Mesendoderm (in vitro differentiated cells): Measurements from ENCODE around the gene SACS. TPM values are rescaled to one million over a fixed set of nuclear protein-coding genes. Genes with fewer than 3 reads are reported as not detected.
A peak's percentile ranks its signal among the peaks of the same experiment; 100 is the strongest.

Experiments
- DNase-seq: peaks from one replicate; pipeline ENCODE4 v3.0.0; 2013
- H2AK5ac ChIP-seq: 2 replicates; pipeline ENCODE4 v1.6.1; 2013; ENCODE audit warnings: low read length, inconsistent platforms
- H2BK120ac ChIP-seq: 2 replicates; pipeline ENCODE4 v1.6.1; 2013; ENCODE audit warnings: low read depth, mild to moderate bottlenecking, low read length, moderate library complexity, mixed read lengths
- H2BK15ac ChIP-seq: replicated peaks from 2 replicates; pipeline ENCODE4 v1.6.1; 2013; ENCODE audit warnings: low read depth, mild to moderate bottlenecking, moderate library complexity
- H2BK5ac ChIP-seq: 2 replicates; pipeline ENCODE4 v1.6.1; 2013; ENCODE audit warnings: low read length, inconsistent platforms
- H3K18ac ChIP-seq: 2 replicates; pipeline ENCODE4 v1.6.1; 2013; ENCODE audit warnings: mild to moderate bottlenecking, low read length, mixed read lengths
- H3K23ac ChIP-seq: one replicate; pipeline ENCODE4 v1.6.1; 2013; ENCODE audit warnings: low read length
- H3K27ac ChIP-seq: 2 replicates; pipeline ENCODE4 v1.5.1; 2013; ENCODE audit warnings: low read depth, mild to moderate bottlenecking, inconsistent platforms, low read length, moderate library complexity
- H3K27me3 ChIP-seq: 2 replicates; pipeline ENCODE4 v1.6.1; 2013; ENCODE audit warnings: low read length, control low read depth, mild to moderate bottlenecking, inconsistent platforms; ENCODE audit not compliant: insufficient read depth, poor library complexity
- H3K36me3 ChIP-seq: 2 replicates; pipeline ENCODE4 v1.6.1; 2013; ENCODE audit warnings: low read length, inconsistent platforms; ENCODE audit not compliant: control insufficient read depth, insufficient read depth
- H3K4ac ChIP-seq: one replicate; pipeline ENCODE4 v1.6.1; 2013; ENCODE audit warnings: low read depth, mild to moderate bottlenecking, low read length, moderate library complexity
- H3K4me1 ChIP-seq: 2 replicates; pipeline ENCODE4 v1.6.1; 2013; ENCODE audit warnings: low read depth, low read length, inconsistent platforms; ENCODE audit not compliant: control insufficient read depth
- H3K4me2 ChIP-seq: 2 replicates; pipeline ENCODE4 v1.6.1; 2013; ENCODE audit warnings: low read length
- H3K4me3 ChIP-seq: 2 replicates; pipeline ENCODE4 v1.5.1; 2013; ENCODE audit warnings: mild to moderate bottlenecking, low read length
- H3K56ac ChIP-seq: one replicate; pipeline ENCODE4 v1.6.1; 2013; ENCODE audit warnings: low read length
- H3K79me1 ChIP-seq: 2 replicates; pipeline ENCODE4 v1.6.1; 2013; ENCODE audit warnings: low read length, inconsistent platforms
- H3K79me2 ChIP-seq: 2 replicates; pipeline ENCODE4 v1.6.1; 2013; ENCODE audit warnings: mild to moderate bottlenecking, low read length; ENCODE audit not compliant: control insufficient read depth, insufficient read depth
- H3K9ac ChIP-seq: 2 replicates; pipeline ENCODE4 v1.6.1; 2013; ENCODE audit warnings: low read length, inconsistent platforms
- H4K5ac ChIP-seq: one replicate; pipeline ENCODE4 v1.6.1; 2013; ENCODE audit warnings: low read length
- H4K8ac ChIP-seq: one replicate; pipeline ENCODE4 v1.6.1; 2013; ENCODE audit warnings: low read depth, mild to moderate bottlenecking, control low read depth, low read length, moderate library complexity
- WGBS: extraction: QIAGEN DNeasy Blood & Tissue Kit; methylation state at CpG from one replicate; pipeline ENCODE4 v1.1.7; 2013; ENCODE audit warnings: low lambda C conversion rate, missing lambda C conversion rate; ENCODE audit not compliant: insufficient coverage; ENCODE audit errors: extremely low coverage; 5-methylcytosine and 5-hydroxymethylcytosine counted together
- polyA plus RNA-seq, 2 experiments: library from polyadenylated mRNA; stranded (reverse); fragments of 200-250 nt; gene quantifications; one replicate each; pipeline ENCODE4 v1.2.3, GENCODE V29; 2013

The SACS gene, protein sequence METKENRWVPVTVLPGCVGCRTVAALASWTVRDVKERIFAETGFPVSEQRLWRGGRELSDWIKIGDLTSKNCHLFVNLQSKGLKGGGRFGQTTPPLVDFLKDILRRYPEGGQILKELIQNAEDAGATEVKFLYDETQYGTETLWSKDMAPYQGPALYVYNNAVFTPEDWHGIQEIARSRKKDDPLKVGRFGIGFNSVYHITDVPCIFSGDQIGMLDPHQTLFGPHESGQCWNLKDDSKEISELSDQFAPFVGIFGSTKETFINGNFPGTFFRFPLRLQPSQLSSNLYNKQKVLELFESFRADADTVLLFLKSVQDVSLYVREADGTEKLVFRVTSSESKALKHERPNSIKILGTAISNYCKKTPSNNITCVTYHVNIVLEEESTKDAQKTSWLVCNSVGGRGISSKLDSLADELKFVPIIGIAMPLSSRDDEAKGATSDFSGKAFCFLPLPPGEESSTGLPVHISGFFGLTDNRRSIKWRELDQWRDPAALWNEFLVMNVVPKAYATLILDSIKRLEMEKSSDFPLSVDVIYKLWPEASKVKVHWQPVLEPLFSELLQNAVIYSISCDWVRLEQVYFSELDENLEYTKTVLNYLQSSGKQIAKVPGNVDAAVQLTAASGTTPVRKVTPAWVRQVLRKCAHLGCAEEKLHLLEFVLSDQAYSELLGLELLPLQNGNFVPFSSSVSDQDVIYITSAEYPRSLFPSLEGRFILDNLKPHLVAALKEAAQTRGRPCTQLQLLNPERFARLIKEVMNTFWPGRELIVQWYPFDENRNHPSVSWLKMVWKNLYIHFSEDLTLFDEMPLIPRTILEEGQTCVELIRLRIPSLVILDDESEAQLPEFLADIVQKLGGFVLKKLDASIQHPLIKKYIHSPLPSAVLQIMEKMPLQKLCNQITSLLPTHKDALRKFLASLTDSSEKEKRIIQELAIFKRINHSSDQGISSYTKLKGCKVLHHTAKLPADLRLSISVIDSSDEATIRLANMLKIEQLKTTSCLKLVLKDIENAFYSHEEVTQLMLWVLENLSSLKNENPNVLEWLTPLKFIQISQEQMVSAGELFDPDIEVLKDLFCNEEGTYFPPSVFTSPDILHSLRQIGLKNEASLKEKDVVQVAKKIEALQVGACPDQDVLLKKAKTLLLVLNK (N-terminal part only)
- polyA plus RNA-seq (2013, experiment 1 of 2), result 19.6 TPM
- polyA plus RNA-seq (2013, experiment 2 of 2), result 18.0 TPM

GRCh38 chr13:23433171-23434153, at the start of gene SACS:
SACS (minus strand) TSS chr13:23433702; CDS start chr13:23411239, 22,463 bp downstream.
- WGBS, result no CpG with 5 or more reads among the region's 26 CpGs
- no peak within 1 kb of the TSS for H2BK5ac ChIP-seq
- no peak within 1 kb of the TSS for H3K4ac ChIP-seq
- H3K27me3 ChIP-seq, result no peaks in the 10 kb centered on the region
- no peak within 1 kb of the TSS for H3K27ac ChIP-seq
- H3K79me1 ChIP-seq, result no peaks in the 10 kb centered on the region
- no peak within 1 kb of the TSS for H2BK15ac ChIP-seq
- peak; percentile 88 for DNase-seq
- peak within 1 kb of the TSS; percentile 21 for H3K18ac ChIP-seq
- H2AK5ac ChIP-seq, result no peak within 1 kb of the TSS
- H2BK120ac ChIP-seq, result no peak within 1 kb of the TSS
- peak within 1 kb of the TSS; percentile 71 for H3K9ac ChIP-seq
- peak within 1 kb of the TSS; percentile 66 for H3K4me2 ChIP-seq
- peaks cover 3% of the 10 kb centered on the region for H3K4me1 ChIP-seq
- H3K4me3 ChIP-seq, result peak within 1 kb of the TSS; percentile 57
- H4K8ac ChIP-seq, result no peak within 1 kb of the TSS
- H4K5ac ChIP-seq, result no peak within 1 kb of the TSS
- H3K56ac ChIP-seq, result peak within 1 kb of the TSS; percentile 95
- H3K79me2 ChIP-seq, result no peaks in the 10 kb centered on the region
- no peak within 1 kb of the TSS for H3K23ac ChIP-seq
- H3K36me3 ChIP-seq, result no peaks in the 10 kb centered on the region

DNA sequence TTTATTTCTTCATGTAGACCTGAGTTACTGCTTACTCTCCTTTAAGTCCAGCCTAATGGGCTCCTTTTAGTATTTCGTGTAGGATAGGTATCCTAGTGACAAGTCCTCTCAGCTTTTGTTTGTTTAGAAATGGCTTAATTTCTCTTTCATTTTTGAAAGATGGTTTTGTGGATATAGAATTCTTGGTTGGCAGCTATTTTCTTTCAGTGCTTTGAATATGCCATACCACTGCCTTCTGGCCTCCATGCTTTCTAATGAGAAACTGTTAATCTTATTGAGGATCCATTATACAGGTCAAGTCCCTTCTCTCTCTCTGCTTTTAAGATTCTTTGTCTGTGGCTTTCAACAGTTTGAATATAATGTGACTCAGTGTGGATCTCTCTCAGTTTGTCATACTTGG, 46.8 kb upstream of the SACS start:
- Histone ChIP-seq H2BK5ac (no peak overlapping the region), H3K36me3 (no peaks in the 10 kb centered on the region), H3K4ac (no peak overlapping the region), H3K4me1 (no peaks in the 10 kb centered on the region), H3K56ac (no peak overlapping the region), H3K79me2 (no peaks in the 10 kb centered on the region), H3K4me3 (no peak overlapping the region), H4K8ac (no peak overlapping the region), H3K23ac (no peak overlapping the region), H2BK120ac (no peak overlapping the region), H2AK5ac (no peak overlapping the region), H3K27me3 (no peaks in the 10 kb centered on the region), H2BK15ac (no peak overlapping the region), H3K18ac (no peak overlapping the region), H3K9ac (no peak overlapping the region), H4K5ac (no peak overlapping the region), H3K4me2 (no peak overlapping the region), H3K79me1 (no peaks in the 10 kb centered on the region), H3K27ac (no peak overlapping the region)
- WGBS, result no CpG with 5 or more reads among the region's 1 CpG
- DNase-seq, result no peak

DNA sequence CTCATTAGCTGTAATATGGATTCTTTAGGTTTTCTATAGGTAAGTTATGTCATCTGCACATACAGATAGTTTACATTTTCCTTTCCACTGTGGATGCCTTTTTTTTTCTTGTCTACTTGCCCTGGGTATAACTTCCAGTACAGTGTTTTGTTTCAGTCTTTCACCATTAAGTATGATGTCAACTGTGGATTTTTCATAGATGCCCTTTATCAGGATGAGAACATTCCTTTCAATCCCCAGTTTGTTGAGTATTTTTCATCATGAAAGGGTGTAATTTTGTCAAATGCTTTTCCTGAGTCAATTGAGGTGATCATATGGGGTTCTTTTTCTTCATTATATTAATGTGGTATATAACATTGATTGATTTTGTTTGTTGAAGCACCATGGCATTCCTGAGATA, 43.6 kb upstream of the SACS start:
- no peak overlapping the region for H4K8ac ChIP-seq
- no peak overlapping the region for H3K4me3 ChIP-seq
- H3K36me3 ChIP-seq, result no peaks in the 10 kb centered on the region
- no peak for DNase-seq
- H3K27ac ChIP-seq, result no peak overlapping the region
- H3K18ac ChIP-seq, result no peak overlapping the region
- no peak overlapping the region for H2AK5ac ChIP-seq
- no peaks in the 10 kb centered on the region for H3K27me3 ChIP-seq
- H3K56ac ChIP-seq, result no peak overlapping the region
- no peak overlapping the region for H4K5ac ChIP-seq
- no peak overlapping the region for H3K9ac ChIP-seq
- H3K23ac ChIP-seq, result no peak overlapping the region
- no peaks in the 10 kb centered on the region for H3K4me1 ChIP-seq
- no peaks in the 10 kb centered on the region for H3K79me1 ChIP-seq
- no peak overlapping the region for H3K4ac ChIP-seq
- H2BK5ac ChIP-seq, result no peak overlapping the region
- no peak overlapping the region for H3K4me2 ChIP-seq
- no peak overlapping the region for H2BK15ac ChIP-seq
- no peak overlapping the region for H2BK120ac ChIP-seq
- no peaks in the 10 kb centered on the region for H3K79me2 ChIP-seq

DNA sequence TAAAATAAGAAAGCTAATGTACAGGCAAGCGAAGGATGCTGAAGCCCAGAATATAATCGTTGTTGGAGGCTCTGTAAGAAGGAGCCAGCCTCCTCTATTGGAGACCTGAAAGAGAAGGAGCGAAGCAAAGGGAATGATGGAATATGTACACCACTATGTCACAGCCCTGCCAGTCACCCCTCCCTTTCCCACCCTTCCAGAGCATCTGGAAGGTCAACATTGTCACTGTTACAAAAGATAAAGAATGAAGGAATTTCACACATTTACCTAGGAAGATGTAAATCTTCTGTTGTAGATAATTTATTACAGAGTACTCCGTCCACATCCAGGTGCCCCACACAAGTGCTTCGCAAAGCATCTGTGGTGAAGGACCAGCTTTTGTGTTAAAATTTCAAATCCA, 39.7 kb upstream of the SACS start:
- Histone ChIP-seq H3K23ac (no peak overlapping the region), H4K8ac (no peak overlapping the region), H2BK120ac (no peak overlapping the region), H2BK5ac (no peak overlapping the region), H3K79me1 (no peaks in the 10 kb centered on the region), H4K5ac (no peak overlapping the region), H2AK5ac (no peak overlapping the region), H3K4me3 (no peak overlapping the region), H3K9ac (no peak overlapping the region), H3K27me3 (no peaks in the 10 kb centered on the region), H2BK15ac (no peak overlapping the region), H3K27ac (no peak overlapping the region), H3K4me1 (peaks cover 3% of the 10 kb centered on the region), H3K18ac (no peak overlapping the region), H3K4ac (no peak overlapping the region), H3K79me2 (no peaks in the 10 kb centered on the region), H3K36me3 (no peaks in the 10 kb centered on the region), H3K56ac (no peak overlapping the region), H3K4me2 (no peak overlapping the region)
- DNase-seq, result peak; percentile 55
- no CpG with 5 or more reads among the region's 5 CpGs for WGBS

DNA sequence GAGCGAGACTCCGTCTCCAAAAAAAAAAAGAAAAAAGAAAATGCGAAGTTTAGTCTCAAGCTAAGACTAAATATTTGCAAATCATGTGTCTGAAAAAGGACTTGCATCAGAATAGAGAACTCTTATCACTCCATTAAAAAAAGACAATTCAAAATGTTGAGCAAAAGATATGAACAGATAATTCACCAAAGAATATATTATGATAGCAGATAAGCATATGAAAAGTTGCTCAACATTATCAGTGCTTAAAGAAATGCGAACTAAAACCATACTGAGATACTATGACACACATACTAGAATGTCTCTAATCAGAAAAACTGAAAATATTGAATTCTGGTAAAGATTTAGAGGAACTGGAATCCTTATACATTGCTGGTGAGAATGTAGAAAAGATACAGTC, 38.7 kb upstream of the SACS start:
- Histone ChIP-seq H3K4me1 (peaks cover 3% of the 10 kb centered on the region), H2BK15ac (no peak overlapping the region), H3K27me3 (no peaks in the 10 kb centered on the region), H2BK120ac (no peak overlapping the region), H3K18ac (no peak overlapping the region), H2BK5ac (no peak overlapping the region), H4K8ac (no peak overlapping the region), H3K9ac (no peak overlapping the region), H3K23ac (no peak overlapping the region), H2AK5ac (no peak overlapping the region), H3K79me1 (no peaks in the 10 kb centered on the region), H3K36me3 (no peaks in the 10 kb centered on the region), H3K4me3 (no peak overlapping the region), H3K4ac (no peak overlapping the region), H3K27ac (no peak overlapping the region), H3K4me2 (no peak overlapping the region), H4K5ac (no peak overlapping the region), H3K79me2 (no peaks in the 10 kb centered on the region), H3K56ac (no peak overlapping the region)
- WGBS, result no CpG with 5 or more reads among the region's 4 CpGs
- no peak for DNase-seq
